Stimulated activated CD8-positive, alpha-beta memory T cell treated with anti-CD3 and anti-CD28 coated beads, Interleukin-2, amount 100 ng/mL, for 1 hour (primary cell): Measurements from ENCODE around the gene WFDC10B.
"Not testable (repeated sequence)": the region's sequence is repeated elsewhere in the genome, so short reads cannot be mapped to it uniquely, and the experiment has no call there.

ENCODE experiments used
- DNase-seq, 2 donors: peaks; one replicate each; pipeline ENCODE4 v3.0.0-alpha.2; 2020; ENCODE audit warnings: low read depth in 2 of 2

The WFDC10B gene

GRCh38 chr20:45647441-45648050, 57.3 kb downstream of the WFDC10B start:
- DNase-seq: no peak

DNA sequence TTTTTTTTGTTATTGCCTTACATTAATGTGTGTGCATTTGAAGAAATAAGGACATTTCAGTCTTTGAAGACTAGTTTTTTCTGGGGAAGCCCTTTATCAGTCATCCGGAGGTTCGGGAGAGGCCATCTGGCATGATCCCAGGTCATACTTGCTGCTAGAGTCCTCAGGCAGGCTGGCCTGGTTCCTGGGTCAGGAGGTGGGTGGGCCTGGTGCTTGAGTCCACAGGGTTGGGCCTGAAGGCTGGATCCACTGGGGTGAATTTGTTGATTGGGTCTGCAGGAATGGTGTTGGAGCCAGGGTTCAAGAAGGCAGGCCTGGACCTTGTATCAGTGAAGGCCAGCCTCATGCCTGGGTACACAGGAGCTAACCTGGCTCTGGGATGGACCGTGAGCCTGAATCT, 57.9 kb downstream of the WFDC10B start:
- no peak for DNase-seq

DNA sequence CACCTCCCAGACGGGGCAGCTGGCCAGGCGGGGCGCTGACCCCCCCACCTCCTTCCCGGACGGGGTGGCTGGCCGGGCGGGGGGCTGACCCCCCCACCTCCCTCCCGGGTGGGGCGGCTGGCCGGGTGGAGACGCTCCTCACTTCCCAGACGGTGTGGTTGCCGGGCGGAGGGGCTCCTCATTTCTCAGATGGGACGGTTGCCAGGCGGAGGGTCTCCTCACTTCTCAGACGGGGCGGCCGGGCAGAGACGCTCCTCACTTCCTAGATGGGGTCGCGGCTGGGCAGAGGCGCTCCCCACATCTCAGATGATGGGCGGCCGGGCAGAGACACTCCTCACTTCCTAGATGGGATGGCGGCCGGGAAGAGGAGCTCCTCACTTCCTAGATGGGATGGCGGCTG, 59.0 kb downstream of the WFDC10B start:
- DNase-seq: not testable (repeated sequence)

DNA sequence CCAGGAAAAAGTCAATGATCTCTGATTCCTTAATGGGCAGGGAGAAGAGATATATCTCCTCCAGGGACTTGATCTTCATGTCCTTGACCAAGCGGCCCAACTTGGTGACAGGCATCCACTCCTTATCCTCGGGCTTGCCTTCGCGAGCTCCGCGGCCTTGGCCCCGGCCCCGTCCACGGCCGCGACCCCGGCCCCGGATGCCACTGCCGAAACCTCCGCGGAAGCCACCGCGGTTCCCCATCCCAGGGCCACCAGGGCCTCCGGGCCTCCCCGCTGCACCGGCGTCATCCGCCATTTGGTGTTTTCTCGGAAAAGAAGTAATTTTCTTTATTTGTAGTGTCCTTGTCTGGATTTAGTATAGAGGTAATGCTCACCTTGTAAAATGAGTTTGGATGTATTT, 63.7 kb downstream of the WFDC10B start:
- DNase-seq: not testable (repeated sequence)

- DNase-seq: no peak
These were observed 65.1 kb downstream of the WFDC10B start for GRCh38 chr20:45639687-45640086.

DNA sequence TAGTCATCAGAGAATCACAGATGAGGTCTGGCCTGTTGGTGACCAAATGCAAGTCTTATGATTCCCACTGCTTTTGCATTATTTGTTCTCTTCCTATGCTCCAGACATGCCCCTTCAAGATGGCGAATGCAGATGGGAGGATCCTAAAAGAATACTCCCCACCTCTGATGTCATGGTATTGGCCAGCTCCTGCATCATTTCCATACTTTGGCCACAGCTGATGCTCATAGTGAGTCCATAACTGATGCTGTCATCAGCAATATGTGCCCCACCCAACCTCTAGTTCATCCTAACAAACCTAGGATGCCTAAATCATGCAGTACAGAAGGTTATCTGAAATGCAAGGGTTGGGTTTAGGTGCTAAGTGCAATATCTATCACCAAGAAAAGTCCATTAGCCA, 68.3 kb downstream of the WFDC10B start:
- DNase-seq: no peak
